Inferior parietal cortex (tissue), 1 donor: ENCODE data around the gene RMDN2.

Source experiments
- DNase-seq: peaks from one replicate; pipeline ENCODE4 v3.0.0-alpha.2; 2016; ENCODE audit errors: extremely low spot score

The RMDN2 gene

GRCh38 chr2:38045811-38046210, 120.7 kb downstream of the RMDN2 start:
- no peak for DNase-seq

- no peak for DNase-seq
Measured at GRCh38 chr2:38056216-38056615, 131.1 kb downstream of the RMDN2 start.

- DNase-seq: no peak
Measured at GRCh38 chr2:38057651-38058410, 132.7 kb downstream of the RMDN2 start.

GRCh38 chr2:38060236-38061018, 135.3 kb downstream of the RMDN2 start:
- no peak for DNase-seq

- DNase-seq: no peak
Measured at GRCh38 chr2:38064801-38065501, 139.9 kb downstream of the RMDN2 start.

- no peak for DNase-seq
Measured at GRCh38 chr2:38065502-38066135, 140.5 kb downstream of the RMDN2 start.

- DNase-seq: no peak
Measured at GRCh38 chr2:38066421-38067115, 141.5 kb downstream of the RMDN2 start.
